Neutrophil (primary cell): ENCODE data around the gene PPARG.

Experiments
- H3K27ac ChIP-seq: fragments of 200-600 bp; sonication (generic); 2 replicates; pipeline ENCODE4 v1.5.1; 2016; ENCODE audit warnings: mild to moderate bottlenecking, moderate library complexity
- H3K27me3 ChIP-seq: fragments of 200-600 bp; sonication (generic); 2 replicates; pipeline ENCODE4 v1.6.0; 2016; ENCODE audit warnings: mild to moderate bottlenecking
- H3K36me3 ChIP-seq: fragments of 200-600 bp; sonication (generic); 2 replicates; pipeline ENCODE4 v1.5.1; 2017
- H3K4me1 ChIP-seq, 2 experiments: fragments of 200-600 bp in 1 of 2; sonication (generic) in 1 of 2; 1 replicate in 1 of 2; 2 replicates in 1 of 2; pipeline versions ENCODE4 v1.5.1 to v1.6.1; 2013 to 2016; ENCODE audit warnings: low read depth in 1 of 2, low read length in 1 of 2, mild to moderate bottlenecking in 1 of 2, moderate library complexity in 1 of 2; ENCODE audit not compliant: control insufficient read depth in 1 of 2, insufficient read depth in 1 of 2
- H3K4me3 ChIP-seq, 2 experiments: fragments of 200-600 bp in 1 of 2; sonication (generic) in 1 of 2; 1 replicate in 1 of 2; 2 replicates in 1 of 2; pipeline ENCODE4 v1.5.1; 2013 to 2016; ENCODE audit warnings: low read depth in 1 of 2, low read length in 1 of 2, mild to moderate bottlenecking in 1 of 2, moderate library complexity in 1 of 2
- H3K9me3 ChIP-seq: fragments of 200-600 bp; sonication (generic); 2 replicates; pipeline ENCODE4 v1.5.1; 2016
- CTCF ChIP-seq: fragments of 200-600 bp; sonication (generic); IDR thresholded peaks from 2 replicates; pipeline ENCODE4 v1.5.1; 2016; ENCODE audit warnings: antibody characterized with exemption

PPARG gene

GRCh38 chr3:12288182-12289129, at the start of gene PPARG:
Gene PPARG, plus strand, starts transcription at chr3:12289070. Its CDS starts 90,642 bp downstream, at chr3:12379712.
- Histone ChIP-seq H3K9me3 (no peaks in the 10 kb centered on the region), H3K4me3 (peak within 1 kb of the TSS; percentile 24 to 46), H3K36me3 (no peaks in the 10 kb centered on the region), H3K27me3 (peaks cover 100% of the 10 kb centered on the region), H3K27ac (no peak within 1 kb of the TSS), H3K4me1 (peaks cover 11 to 15% of the 10 kb centered on the region in 2 experiments)
- no peak for TF ChIP-seq CTCF

GRCh38 chr3:12239301-12239700, 49.6 kb upstream of the PPARG start:
- no peaks in the 10 kb centered on the region for H3K9me3 ChIP-seq
- H3K27me3 ChIP-seq = peaks cover 24% of the 10 kb centered on the region
- H3K36me3 ChIP-seq = no peaks in the 10 kb centered on the region
- H3K27ac ChIP-seq = no peak overlapping the region
- no peaks in the 10 kb centered on the region for H3K4me1 ChIP-seq
- no peak for TF ChIP-seq CTCF
- no peak overlapping the region for H3K4me3 ChIP-seq

GRCh38 chr3:12242772-12243171, 46.1 kb upstream of the PPARG start:
- TF ChIP-seq CTCF = no peak
- Histone ChIP-seq H3K27ac (no peak overlapping the region), H3K9me3 (no peaks in the 10 kb centered on the region), H3K4me1 (peaks cover 0 to 4% of the 10 kb centered on the region in 2 experiments), H3K4me3 (no peak overlapping the region), H3K36me3 (no peaks in the 10 kb centered on the region), H3K27me3 (peaks cover 28% of the 10 kb centered on the region)

- TF ChIP-seq CTCF = no peak
- H3K4me1 ChIP-seq = peaks cover 0 to 4% of the 10 kb centered on the region in 2 experiments
- no peak overlapping the region for H3K27ac ChIP-seq
- H3K9me3 ChIP-seq = no peaks in the 10 kb centered on the region
- H3K4me3 ChIP-seq = no peak overlapping the region
- H3K36me3 ChIP-seq = no peaks in the 10 kb centered on the region
- H3K27me3 ChIP-seq = peaks cover 28% of the 10 kb centered on the region
These were observed 42.2 kb upstream of the PPARG start for GRCh38 chr3:12246497-12247163.

GRCh38 chr3:12247411-12247810, 41.5 kb upstream of the PPARG start:
- H3K4me3 ChIP-seq = no peak overlapping the region
- no peak for TF ChIP-seq CTCF
- H3K27me3 ChIP-seq = peaks cover 28% of the 10 kb centered on the region
- H3K36me3 ChIP-seq = no peaks in the 10 kb centered on the region
- H3K27ac ChIP-seq = no peak overlapping the region
- H3K4me1 ChIP-seq = peaks cover 0 to 4% of the 10 kb centered on the region in 2 experiments
- no peaks in the 10 kb centered on the region for H3K9me3 ChIP-seq
